Measurements from ENCODE around the gene ACAA1. TPM values are rescaled to one million over a fixed set of nuclear protein-coding genes. Genes with fewer than 3 reads are reported as not detected.

ACAA1 gene
- total and polyA plus RNA-seq, 9 of the 15 experiments (the other 6 are each of a cell fraction or from before 2014, with no cell fraction given): 4.0 to 88.9 (median 57.2) TPM

GRCh38 chr3:38164952-38165721 lies 28.2 kb upstream of the ACAA1 start, which contains the start of gene OXSR1 (continued):
- TF ChIP-seq HES1 (IDR thresholded peaks at IDR 0.05; ENCODE audit: low read depth) (peak; percentile 79), SIN3B (IDR thresholded peaks at IDR 0.05; ENCODE audit: low read depth) (no peak; the same call in 1 of the 2 replicates), HOXB6 (CRISPR knock-in tag; IDR thresholded peaks at IDR 0.05; ENCODE audit: borderline replicate concordance) (0 out of 2 replicates have a peak, but pooled peaks have one; percentile 59), XRCC5 (IDR thresholded peaks at IDR 0.05; ENCODE audit: low read depth, low read length) (no peak; the same call in none of the 2 replicates), RREB1 (CRISPR knock-in tag; IDR thresholded peaks at IDR 0.05) (0 out of 2 replicates have a peak, but pooled peaks have one; percentile 33), GTF2F1 (IDR thresholded peaks at IDR 0.05; ENCODE audit: low read depth, low read length) (no peak), AFF1 (IDR thresholded peaks at IDR 0.05; ENCODE audit: low read depth in 1 of 2, partially characterized antibody in 2 of 2) (no peak), TBL1XR1 (IDR thresholded peaks at IDR 0.05; ENCODE audit: low read length in 2 of 2) (peak; percentile 78 to 93; a peak in 3 of 4 replicates)

Data from K562 (cell line).